Large intestine (tissue), 3 donors: ENCODE results near the gene OSBPL7. TPM values are rescaled to one million over a fixed set of nuclear protein-coding genes. Genes with fewer than 3 reads are reported as not detected.
"Not testable (repeated sequence)": the region's sequence is repeated elsewhere in the genome, so short reads cannot be mapped to it uniquely, and the experiment has no call there.

Experiments
- DNase-seq, 2 donors: peaks; one replicate each; pipeline versions ENCODE4 v3.0.0 to v3.0.0-alpha.2; 2013
- H3K27ac ChIP-seq: one replicate; pipeline ENCODE4 v1.5.1; 2013; ENCODE audit warnings: low read length
- H3K27me3 ChIP-seq: 2 replicates; pipeline ENCODE4 v1.6.1; 2013; ENCODE audit warnings: low read length; ENCODE audit not compliant: control insufficient read depth, insufficient read depth
- H3K36me3 ChIP-seq: 2 replicates; pipeline ENCODE4 v1.6.1; 2013; ENCODE audit warnings: low read length; ENCODE audit not compliant: control insufficient read depth, insufficient read depth
- H3K4me1 ChIP-seq: one replicate; pipeline ENCODE4 v1.6.1; 2013; ENCODE audit warnings: low read length; ENCODE audit not compliant: control insufficient read depth, insufficient read depth
- H3K4me3 ChIP-seq: one replicate; pipeline ENCODE4 v1.5.1; 2013; ENCODE audit warnings: low read length
- H3K9me3 ChIP-seq: one replicate; pipeline ENCODE4 v1.6.1; 2013; ENCODE audit warnings: mild to moderate bottlenecking, low read depth, low read length, moderate library complexity; ENCODE audit not compliant: control insufficient read depth
- WGBS: methylation state at CpG from one replicate; pipeline ENCODE4 v1.1.5; 2013; ENCODE audit warnings: low lambda C conversion rate; ENCODE audit not compliant: insufficient coverage; 5-methylcytosine and 5-hydroxymethylcytosine counted together
- polyA plus RNA-seq: library from polyadenylated mRNA; unstranded; fragments of 120-200 nt; gene quantifications from one replicate; pipeline ENCODE4 v1.2.1, GENCODE V29; 2013

Gene OSBPL7
- polyA plus RNA-seq, 1 donor = 19.9 TPM

DNA sequence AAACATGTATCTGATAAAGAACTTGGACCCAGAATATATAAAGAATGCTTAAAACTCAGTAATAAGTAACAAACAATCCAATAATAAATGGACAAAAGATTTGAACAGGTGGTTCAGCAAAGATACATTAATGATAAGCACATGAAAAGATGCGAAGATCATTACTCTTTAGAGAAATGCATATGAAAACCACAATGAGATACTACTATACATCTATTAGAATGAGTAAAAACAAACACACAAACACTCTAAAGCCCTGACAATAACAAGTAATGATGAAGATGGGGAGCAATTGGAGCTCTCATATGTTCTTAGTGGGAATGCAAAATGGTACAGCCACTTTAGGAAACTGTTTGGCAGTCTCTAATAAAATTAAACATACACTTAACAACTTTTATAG, 29.1 kb downstream of the OSBPL7 start:
- no peaks in the 10 kb centered on the region for H3K4me1 ChIP-seq
- no peak for DNase-seq
- H3K36me3 ChIP-seq = no peaks in the 10 kb centered on the region
- no peak overlapping the region for H3K27ac ChIP-seq
- H3K27me3 ChIP-seq = peaks cover 50% of the 10 kb centered on the region
- H3K9me3 ChIP-seq = no peaks in the 10 kb centered on the region
- WGBS = 71% methylated on average over 1 of the region's 1 CpG
- no peak overlapping the region for H3K4me3 ChIP-seq

DNA sequence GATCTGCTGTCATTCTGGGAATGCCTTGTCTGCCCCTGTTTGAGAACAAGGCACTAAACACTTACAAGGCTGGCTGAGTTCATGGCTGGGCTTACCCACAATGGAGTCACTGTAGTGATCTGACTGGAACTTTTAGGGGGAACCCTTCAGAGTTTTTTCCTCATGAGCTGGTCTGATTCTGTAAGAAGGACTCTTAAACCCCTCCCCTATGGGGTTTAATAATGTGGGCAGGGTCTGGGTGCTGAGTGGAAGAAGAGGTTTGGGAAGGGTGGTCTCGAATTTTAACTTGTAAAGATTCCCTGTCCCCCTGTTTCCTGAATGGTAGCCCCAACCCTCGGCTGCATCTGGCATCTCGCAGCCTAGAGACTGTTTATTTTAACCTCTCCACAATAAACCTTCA, 30.6 kb downstream of the OSBPL7 start:
- H3K27ac ChIP-seq = no peak overlapping the region

DNA sequence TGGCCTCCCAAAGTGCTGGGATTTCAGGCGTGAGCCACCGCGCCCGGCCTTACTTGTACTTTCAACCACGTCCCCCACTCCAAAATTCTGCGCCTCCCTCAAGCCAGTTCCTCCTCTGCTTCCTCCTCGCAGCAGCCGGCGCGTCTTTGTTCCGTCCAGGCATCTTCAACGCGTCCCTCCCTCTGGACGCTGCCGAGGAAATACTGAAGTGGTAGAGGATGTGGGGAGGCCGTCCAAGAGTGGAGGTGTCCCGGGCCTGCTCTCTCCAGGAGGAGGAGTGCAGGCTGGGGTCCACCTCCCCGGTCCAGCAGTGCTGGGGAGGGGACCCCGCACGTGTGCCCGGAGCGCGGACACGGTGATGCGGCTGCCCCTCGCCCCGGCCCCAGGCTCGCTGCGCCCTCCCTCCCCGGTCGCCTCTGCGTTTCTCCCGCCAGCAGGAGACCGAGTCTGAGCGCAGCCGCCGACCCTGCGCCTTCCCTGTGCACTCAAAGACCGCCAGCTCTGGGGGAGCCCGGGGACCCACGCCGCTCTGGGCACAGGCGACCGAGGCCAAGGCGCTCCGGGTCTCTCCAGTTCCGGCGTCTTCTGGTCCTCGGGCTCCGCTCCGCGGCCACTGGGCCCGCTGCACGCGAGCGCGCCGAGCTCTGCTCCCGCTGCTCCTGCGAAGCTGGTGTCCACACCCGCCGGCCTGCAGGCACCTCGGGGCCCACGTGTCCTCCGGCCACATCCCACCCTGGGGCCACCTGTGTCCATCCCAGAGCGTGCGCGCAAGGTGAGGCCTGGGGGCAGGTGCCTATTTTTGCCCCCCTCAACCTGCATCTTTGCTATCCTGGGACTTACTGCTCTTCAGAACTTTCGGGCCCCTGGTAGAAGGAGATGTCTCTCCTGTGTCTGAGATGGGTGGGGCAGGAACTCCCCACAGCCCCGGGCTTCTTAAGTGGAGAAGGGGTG, 31.7 kb downstream of the OSBPL7 start:
- DNase-seq = peak in 1 of 2 donors; percentile 32
- Histone ChIP-seq H3K27ac (no peak overlapping the region), H3K27me3 (peaks cover 57% of the 10 kb centered on the region), H3K4me1 (no peaks in the 10 kb centered on the region), H3K9me3 (no peaks in the 10 kb centered on the region), H3K36me3 (no peaks in the 10 kb centered on the region), H3K4me3 (peak overlapping the region; percentile 10)
- no CpG with 5 or more reads among the region's 70 CpGs for WGBS

More for the DNA sequence above, 30.6 kb downstream of the OSBPL7 start:
- H3K4me3 ChIP-seq = no peak overlapping the region
- no peak for DNase-seq
- no peaks in the 10 kb centered on the region for H3K4me1 ChIP-seq
- no peaks in the 10 kb centered on the region for H3K36me3 ChIP-seq
- no CpG with 5 or more reads among the region's 3 CpGs for WGBS
- peaks cover 55% of the 10 kb centered on the region for H3K27me3 ChIP-seq
- H3K9me3 ChIP-seq = no peaks in the 10 kb centered on the region

DNA sequence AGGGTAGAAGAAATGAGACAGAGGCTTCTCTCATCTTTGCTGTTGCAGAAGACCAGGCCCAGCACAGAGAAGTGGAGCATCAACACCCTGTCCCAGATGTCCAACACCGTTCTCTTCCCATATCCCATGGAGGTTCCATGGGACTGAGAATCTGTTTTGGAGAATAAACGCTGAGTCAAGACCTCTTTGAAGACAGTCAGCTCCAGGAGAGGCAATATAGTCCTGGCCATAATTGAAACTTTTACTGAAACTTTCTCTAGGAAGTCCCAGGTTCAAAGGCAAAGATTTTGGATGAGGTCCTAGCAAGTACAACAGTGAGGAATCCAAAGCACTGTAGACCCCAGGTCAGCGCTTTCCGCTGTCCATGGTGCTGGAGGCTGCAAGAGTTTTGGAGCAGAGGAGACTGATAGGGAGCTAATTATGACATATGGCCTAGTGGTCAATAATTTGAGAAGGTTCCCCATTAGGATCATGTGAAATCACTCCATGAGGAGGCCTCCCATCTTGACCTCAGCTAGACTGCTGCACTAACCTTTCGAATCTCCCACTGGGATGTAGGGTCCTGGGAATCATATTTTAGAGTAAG, 36.0 kb downstream of the OSBPL7 start:
- H3K9me3 ChIP-seq = no peaks in the 10 kb centered on the region
- H3K4me1 ChIP-seq = no peaks in the 10 kb centered on the region
- peak in 1 of 2 donors; percentile 15 for DNase-seq
- H3K27me3 ChIP-seq = peaks cover 47% of the 10 kb centered on the region
- no peak overlapping the region for H3K27ac ChIP-seq
- 80% methylated on average over 1 of the region's 5 CpGs for WGBS
- H3K4me3 ChIP-seq = no peak overlapping the region
- no peaks in the 10 kb centered on the region for H3K36me3 ChIP-seq

DNA sequence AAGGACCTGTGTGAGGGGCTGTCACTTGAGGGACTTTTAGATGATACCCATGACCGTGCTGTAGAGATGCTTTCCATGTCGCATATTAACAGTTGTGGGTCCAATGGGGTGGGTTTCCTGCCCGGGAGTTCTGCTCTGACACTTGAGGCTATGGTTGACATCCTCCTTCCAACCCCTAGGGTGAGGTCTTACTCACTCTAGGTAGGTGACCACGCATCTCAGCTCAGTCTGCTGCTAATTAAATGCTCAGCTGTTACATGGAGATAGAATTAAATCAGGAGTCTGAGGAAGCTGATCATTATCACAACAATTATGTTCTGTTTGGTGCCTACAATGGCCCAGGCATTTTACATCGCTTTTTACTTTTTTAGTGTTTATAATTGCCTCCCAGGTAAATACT, 40.2 kb downstream of the OSBPL7 start:
- Histone ChIP-seq H3K27me3 (peaks cover 46% of the 10 kb centered on the region), H3K9me3 (no peaks in the 10 kb centered on the region), H3K27ac (no peak overlapping the region), H3K4me1 (no peaks in the 10 kb centered on the region), H3K36me3 (no peaks in the 10 kb centered on the region), H3K4me3 (no peak overlapping the region)
- no peak for DNase-seq
- WGBS = 100% methylated on average over 1 of the region's 5 CpGs

DNA sequence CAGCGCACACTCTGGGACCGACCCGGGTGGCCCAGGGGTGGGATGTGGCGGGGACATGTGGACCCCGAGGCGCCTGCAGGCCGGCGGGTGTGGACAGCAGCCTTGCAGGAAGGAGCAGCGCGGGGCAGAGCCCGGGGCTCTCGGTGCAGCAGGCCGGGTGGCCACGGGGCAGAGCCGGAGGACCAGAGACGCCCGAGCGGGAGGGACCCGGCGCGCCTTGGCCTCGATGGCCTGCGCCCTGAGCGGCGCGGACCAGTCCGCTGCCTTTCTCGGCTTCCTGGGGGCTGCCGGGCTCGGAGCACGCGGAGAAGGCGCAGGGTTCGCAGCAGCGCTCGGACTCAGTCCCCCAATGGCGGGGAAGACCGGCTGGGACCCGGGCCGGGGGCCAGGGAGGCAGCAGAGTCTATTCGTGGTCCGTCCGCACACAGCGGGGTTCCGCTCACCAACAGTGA, 43.4 kb downstream of the OSBPL7 start:
- no peaks in the 10 kb centered on the region for H3K4me1 ChIP-seq
- no peak for DNase-seq
- no CpG with 5 or more reads among the region's 45 CpGs for WGBS
- peaks cover 52% of the 10 kb centered on the region for H3K27me3 ChIP-seq
- no peaks in the 10 kb centered on the region for H3K36me3 ChIP-seq
- no peak overlapping the region for H3K27ac ChIP-seq
- H3K4me3 ChIP-seq = no peak overlapping the region
- no peaks in the 10 kb centered on the region for H3K9me3 ChIP-seq

DNA sequence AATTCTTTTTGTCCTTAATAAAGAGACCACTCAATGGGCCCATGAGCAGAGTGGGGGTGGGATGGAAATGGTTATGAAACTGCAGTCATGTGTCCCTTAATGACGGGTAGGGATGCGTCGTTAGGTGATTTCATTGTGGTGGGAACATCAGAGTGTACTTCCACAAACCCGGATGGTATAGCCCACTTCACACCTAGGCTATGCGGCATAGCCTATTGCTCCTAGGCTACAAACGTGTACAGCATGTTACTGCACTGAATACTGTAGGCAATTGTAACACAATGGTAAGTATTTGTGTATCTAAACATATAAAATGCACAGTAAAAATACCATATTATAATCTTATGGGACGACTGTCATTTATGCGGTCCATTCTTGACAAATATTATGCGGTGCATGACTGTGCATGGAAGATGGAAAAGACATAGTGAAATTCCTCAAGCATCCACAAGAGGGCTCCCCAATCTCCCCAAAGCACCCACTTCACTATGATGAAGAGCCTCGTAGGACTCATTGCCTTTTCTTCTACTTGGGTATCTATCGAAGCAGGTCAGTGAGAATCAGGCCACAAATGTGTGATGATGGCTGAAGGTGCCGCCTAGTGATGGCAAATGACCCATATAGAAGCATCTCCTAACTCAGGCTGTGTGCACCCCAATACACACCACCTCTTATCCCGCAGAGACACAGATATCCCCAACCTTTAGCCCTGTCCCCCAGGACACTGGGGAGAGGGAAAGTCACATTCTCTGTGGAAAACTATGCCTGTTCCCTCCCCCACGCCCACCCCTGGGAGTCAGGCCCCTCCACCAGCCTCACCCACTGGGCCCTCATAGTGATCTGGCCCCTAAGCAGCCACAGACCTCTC, 45.0 kb downstream of the OSBPL7 start:
- peaks cover 48% of the 10 kb centered on the region for H3K27me3 ChIP-seq
- H3K36me3 ChIP-seq = no peaks in the 10 kb centered on the region
- peak in 1 of 2 donors; percentile 27 for DNase-seq
- H3K4me3 ChIP-seq = no peak overlapping the region
- WGBS = 100% methylated on average over 1 of the region's 14 CpGs
- H3K9me3 ChIP-seq = no peaks in the 10 kb centered on the region
- no peaks in the 10 kb centered on the region for H3K4me1 ChIP-seq
- H3K27ac ChIP-seq = no peak overlapping the region

DNA sequence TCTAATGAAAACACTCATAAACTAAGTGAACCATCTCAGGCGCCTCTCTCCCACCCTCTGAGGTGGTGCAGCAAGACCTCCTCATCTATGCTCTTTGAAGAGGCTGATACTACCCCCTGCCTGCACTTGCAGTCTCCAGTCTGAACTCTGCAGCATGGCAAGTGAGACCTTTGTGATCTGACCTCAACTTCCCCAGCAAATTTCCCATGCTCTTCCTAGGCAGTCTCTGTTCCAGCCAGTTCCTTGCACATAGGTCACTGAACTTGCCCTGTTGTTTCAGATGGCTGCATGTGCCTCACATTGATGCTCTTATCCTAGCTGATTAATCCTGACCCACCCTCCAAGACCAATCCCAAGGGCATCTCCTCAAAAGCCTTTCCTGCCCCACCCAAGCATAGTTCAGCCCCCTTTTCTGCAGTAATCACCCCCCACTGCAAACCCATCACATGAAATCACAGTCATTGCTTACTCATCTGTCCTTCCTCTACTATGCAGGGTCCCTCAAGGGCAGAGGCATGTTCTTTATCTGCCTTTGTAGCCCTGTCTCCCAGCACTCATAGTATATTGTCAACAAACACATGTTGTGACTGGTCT, 46.5 kb downstream of the OSBPL7 start:
- DNase-seq = no peak
- WGBS = no CpG with 5 or more reads among the region's 1 CpG
- Histone ChIP-seq H3K27ac (no peak overlapping the region), H3K36me3 (no peaks in the 10 kb centered on the region), H3K9me3 (no peaks in the 10 kb centered on the region), H3K4me3 (no peak overlapping the region), H3K4me1 (no peaks in the 10 kb centered on the region), H3K27me3 (peaks cover 39% of the 10 kb centered on the region)

DNA sequence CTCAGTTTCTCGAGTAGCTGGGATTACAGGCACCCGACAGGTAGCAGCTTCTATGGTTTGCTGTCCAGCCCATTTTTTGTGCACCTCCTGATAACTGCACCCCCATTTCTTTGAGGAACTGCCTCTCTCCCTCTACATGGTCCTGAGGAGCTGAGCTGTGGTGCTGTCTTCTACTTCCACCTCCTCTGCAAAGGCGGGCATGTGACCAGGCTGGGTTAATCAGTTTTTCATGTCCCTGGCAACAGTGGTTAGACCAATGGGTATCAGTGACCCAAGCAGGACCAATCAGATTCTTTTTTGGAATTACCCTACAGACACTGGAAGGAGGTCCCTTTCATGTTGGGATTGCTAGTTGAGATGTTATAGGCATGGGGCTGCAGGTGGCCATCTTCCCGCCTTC, 47.3 kb downstream of the OSBPL7 start:
- no peaks in the 10 kb centered on the region for H3K36me3 ChIP-seq
- H3K27ac ChIP-seq = no peak overlapping the region
- no peak for DNase-seq
- no peaks in the 10 kb centered on the region for H3K9me3 ChIP-seq
- WGBS = no CpG with 5 or more reads among the region's 4 CpGs
- H3K4me1 ChIP-seq = no peaks in the 10 kb centered on the region
- no peak overlapping the region for H3K4me3 ChIP-seq
- peaks cover 37% of the 10 kb centered on the region for H3K27me3 ChIP-seq

DNA sequence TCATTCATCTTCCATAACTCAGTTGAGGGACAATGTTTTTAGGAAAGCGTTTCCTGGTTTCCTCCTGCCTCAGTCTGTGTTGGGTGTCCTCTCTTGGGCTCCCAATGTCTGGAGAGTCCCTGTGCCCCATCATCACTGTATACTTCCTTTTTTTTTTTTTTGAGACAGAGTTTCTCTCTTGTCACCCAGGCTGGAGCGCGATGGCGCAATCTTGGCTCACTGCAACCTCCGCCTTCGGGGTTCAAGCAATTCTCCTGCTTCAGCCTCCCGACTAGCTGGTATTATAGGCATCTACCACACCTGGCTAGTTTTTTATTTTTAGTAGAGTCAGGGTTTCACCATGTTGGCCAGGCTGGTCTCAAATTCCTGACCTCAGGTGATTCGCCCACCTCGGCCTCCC, 47.9 kb downstream of the OSBPL7 start:
- H3K27ac ChIP-seq = not testable (repeated sequence)

More for the DNA sequence above, 47.9 kb downstream of the OSBPL7 start:
- H3K4me1 ChIP-seq, H3K4me3 ChIP-seq, H3K36me3 ChIP-seq, H3K9me3 ChIP-seq, DNase-seq: not testable (repeated sequence)
- WGBS = 80% methylated on average over 1 of the region's 9 CpGs
- H3K27me3 ChIP-seq = peaks cover 32% of the 10 kb centered on the region
